HG03565 (cell line): ENCODE results near the gene TSPAN15.

Experiments
- ATAC-seq: cut with Tn5 transposase; IDR thresholded peaks from one replicate; pipeline ENCODE4 v1.9.1; 2021; ENCODE audit warnings: mild to moderate bottlenecking, moderate library complexity; ENCODE audit not compliant: unreplicated experiment

The TSPAN15 gene

GRCh38 chr10:69451209-69451783 lies at the start of gene TSPAN15:
TSPAN15 (plus strand) TSS chr10:69451465; CDS start chr10:69451595, 130 bp downstream.
- ATAC-seq, result no peak

GRCh38 chr10:69402386-69402785 lies 48.9 kb upstream of the TSPAN15 start:
- no peak for ATAC-seq

GRCh38 chr10:69403066-69403465 lies 48.2 kb upstream of the TSPAN15 start:
- no peak for ATAC-seq

GRCh38 chr10:69403519-69403918 lies 47.7 kb upstream of the TSPAN15 start:
- ATAC-seq, result no peak

GRCh38 chr10:69404786-69405185 lies 46.5 kb upstream of the TSPAN15 start:
- ATAC-seq, result no peak

- ATAC-seq, result no peak
These were observed 46.0 kb upstream of the TSPAN15 start for GRCh38 chr10:69405221-69405620.

- ATAC-seq, result no peak
These were observed 44.9 kb upstream of the TSPAN15 start for GRCh38 chr10:69406302-69406811.

- no peak for ATAC-seq
These were observed 44.3 kb upstream of the TSPAN15 start for GRCh38 chr10:69406816-69407580.

GRCh38 chr10:69407621-69408301 lies 43.5 kb upstream of the TSPAN15 start:
- ATAC-seq, result no peak

GRCh38 chr10:69408318-69409175 lies 42.7 kb upstream of the TSPAN15 start:
- peak; percentile 71 for ATAC-seq

- ATAC-seq, result no peak
These were observed 42.1 kb upstream of the TSPAN15 start for GRCh38 chr10:69409176-69409495.

- peak; percentile 40 for ATAC-seq
These were observed 41.3 kb upstream of the TSPAN15 start for GRCh38 chr10:69409968-69410367.

- no peak for ATAC-seq
These were observed 40.8 kb upstream of the TSPAN15 start for GRCh38 chr10:69410487-69410886.

GRCh38 chr10:69411476-69411875 lies 39.8 kb upstream of the TSPAN15 start:
- ATAC-seq, result no peak

GRCh38 chr10:69412232-69412790 lies 39.0 kb upstream of the TSPAN15 start:
- no peak for ATAC-seq

GRCh38 chr10:69413221-69413865 lies 37.9 kb upstream of the TSPAN15 start:
- ATAC-seq, result no peak

- ATAC-seq, result no peak
These were observed 36.9 kb upstream of the TSPAN15 start for GRCh38 chr10:69414036-69415018.

GRCh38 chr10:69415049-69415448 lies 36.2 kb upstream of the TSPAN15 start:
- ATAC-seq, result no peak

GRCh38 chr10:69415951-69416350 lies 35.3 kb upstream of the TSPAN15 start:
- ATAC-seq, result no peak
